H1 (cell line): ENCODE results near the gene EHD4.
A peak's percentile ranks its signal among the peaks of the same experiment; 100 is the strongest.

Experiments
- ASH2L ChIP-seq: fragments of 200-600, 300-600 bp; sonication (generic); IDR thresholded peaks from one replicate; pipeline ENCODE4 v1.7.1; 2017; ENCODE audit warnings: low read length
- HDAC2 ChIP-seq, 2 experiments: fragments of 300-600 bp in 1 of 2; sonication (generic) in 1 of 2; IDR thresholded peaks; 2 replicates each; pipeline ENCODE4 v1.6.1; 2011 to 2012; ENCODE audit warnings: low read depth in 2 of 2, low read length in 2 of 2, mild to moderate bottlenecking in 2 of 2, moderate library complexity in 2 of 2, borderline replicate concordance in 1 of 2, inconsistent platforms in 1 of 2
- TF ChIP-seq, protein P1 (sequence below), 3 experiments: IDR thresholded peaks; 1 replicate in 2 of 3; 2 replicates in 1 of 3; pipeline versions ENCODE4 v1.5.1 to v1.6.1; 2011; ENCODE audit warnings: low read length in 3 of 3, mild to moderate bottlenecking in 3 of 3, inconsistent platforms in 2 of 3, low read depth in 1 of 3, moderate library complexity in 1 of 3; ENCODE audit not compliant: insufficient read depth in 1 of 3; ENCODE audit errors: control extremely low read depth in 1 of 3

DNA sequence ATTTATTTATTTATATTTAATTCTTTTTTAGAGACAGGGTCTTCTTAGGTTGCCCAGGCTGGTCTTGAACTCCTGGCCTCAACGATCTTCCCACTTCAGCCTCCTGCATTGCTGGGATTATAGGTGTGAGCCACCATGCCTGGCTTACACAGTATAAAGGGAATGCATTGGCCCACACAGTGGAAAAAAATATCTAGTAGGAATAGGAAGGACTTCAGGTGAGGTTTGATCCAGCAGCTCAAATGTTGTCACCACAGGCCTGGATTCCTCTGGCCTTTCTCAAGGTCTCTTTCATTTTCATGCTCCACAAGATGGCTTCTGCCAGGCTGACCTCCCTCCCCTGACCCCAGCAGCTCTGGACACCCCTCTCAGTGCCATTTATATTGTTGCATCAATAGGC, 76.4 kb downstream of the EHD4 start:
- TF ChIP-seq ASH2L = no peak
- TF ChIP-seq HDAC2 (IDR thresholded peaks at IDR 0.05; ENCODE audit: borderline replicate concordance in 1 of 2, low read depth in 2 of 2, low read length in 2 of 2) = 0 out of 4 replicates have a peak, but pooled peaks of 1 of the 2 experiments have one; percentile 68
- TF ChIP-seq, protein P1, sequence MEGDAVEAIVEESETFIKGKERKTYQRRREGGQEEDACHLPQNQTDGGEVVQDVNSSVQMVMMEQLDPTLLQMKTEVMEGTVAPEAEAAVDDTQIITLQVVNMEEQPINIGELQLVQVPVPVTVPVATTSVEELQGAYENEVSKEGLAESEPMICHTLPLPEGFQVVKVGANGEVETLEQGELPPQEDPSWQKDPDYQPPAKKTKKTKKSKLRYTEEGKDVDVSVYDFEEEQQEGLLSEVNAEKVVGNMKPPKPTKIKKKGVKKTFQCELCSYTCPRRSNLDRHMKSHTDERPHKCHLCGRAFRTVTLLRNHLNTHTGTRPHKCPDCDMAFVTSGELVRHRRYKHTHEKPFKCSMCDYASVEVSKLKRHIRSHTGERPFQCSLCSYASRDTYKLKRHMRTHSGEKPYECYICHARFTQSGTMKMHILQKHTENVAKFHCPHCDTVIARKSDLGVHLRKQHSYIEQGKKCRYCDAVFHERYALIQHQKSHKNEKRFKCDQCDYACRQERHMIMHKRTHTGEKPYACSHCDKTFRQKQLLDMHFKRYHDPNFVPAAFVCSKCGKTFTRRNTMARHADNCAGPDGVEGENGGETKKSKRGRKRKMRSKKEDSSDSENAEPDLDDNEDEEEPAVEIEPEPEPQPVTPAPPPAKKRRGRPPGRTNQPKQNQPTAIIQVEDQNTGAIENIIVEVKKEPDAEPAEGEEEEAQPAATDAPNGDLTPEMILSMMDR (IDR thresholded peaks at IDR 0.05; ENCODE audit: control extremely low read depth in 1 of 3, insufficient read depth in 1 of 3, low read depth in 1 of 3, low read length in 3 of 3) = no peak
